Stimulated activated CD4-positive, alpha-beta T cell treated with anti-CD3 and anti-CD28 coated beads, Interleukin-4, amount 100 ng/mL, for 24 hours (primary cell): ENCODE data around the gene RAMP3.
"Not testable (repeated sequence)": the region's sequence is repeated elsewhere in the genome, so short reads cannot be mapped to it uniquely, and the experiment has no call there.

Experiments used
- DNase-seq: peaks from one replicate; pipeline ENCODE4 v3.0.0-alpha.2; 2020

Gene RAMP3

GRCh38 chr7:45157653-45158401 lies at the start of gene RAMP3:
Gene RAMP3, plus strand, starts transcription at chr7:45157791. Its CDS starts 38 bp downstream, at chr7:45157829.
- no peak for DNase-seq

GRCh38 chr7:45108863-45109262 lies 48.7 kb upstream of the RAMP3 start:
- DNase-seq, result no peak

GRCh38 chr7:45111298-45112223 lies 46.0 kb upstream of the RAMP3 start, which contains the start of gene TBRG4:
Gene TBRG4, minus strand, starts transcription at chr7:45111697. Its CDS starts 2,460 bp downstream, at chr7:45109237.
- peak; percentile 93 for DNase-seq

GRCh38 chr7:45112648-45113047 lies 44.9 kb upstream of the RAMP3 start:
- no peak for DNase-seq

- not testable (repeated sequence) for DNase-seq
These were observed 43.3 kb upstream of the RAMP3 start for GRCh38 chr7:45114257-45114656.

GRCh38 chr7:45114926-45115325 lies 42.7 kb upstream of the RAMP3 start:
- DNase-seq, result no peak

- no peak for DNase-seq
These were observed 41.5 kb upstream of the RAMP3 start for GRCh38 chr7:45116048-45116447.

- DNase-seq, result no peak
These were observed 40.0 kb upstream of the RAMP3 start for GRCh38 chr7:45117582-45117981.

GRCh38 chr7:45118292-45118691 lies 39.3 kb upstream of the RAMP3 start:
- DNase-seq, result no peak

GRCh38 chr7:45118889-45119331 lies 38.7 kb upstream of the RAMP3 start:
- no peak for DNase-seq

- no peak for DNase-seq
These were observed 38.0 kb upstream of the RAMP3 start for GRCh38 chr7:45119550-45119949.

GRCh38 chr7:45122975-45123860 lies 34.4 kb upstream of the RAMP3 start:
- no peak for DNase-seq

- no peak for DNase-seq
These were observed 33.5 kb upstream of the RAMP3 start for GRCh38 chr7:45123913-45124710.

- DNase-seq, result no peak
These were observed 32.2 kb upstream of the RAMP3 start for GRCh38 chr7:45125193-45125904.

GRCh38 chr7:45126201-45126600 lies 31.4 kb upstream of the RAMP3 start:
- no peak for DNase-seq

- DNase-seq, result no peak
These were observed 30.7 kb upstream of the RAMP3 start for GRCh38 chr7:45126920-45127319.

- DNase-seq, result no peak
These were observed 28.3 kb upstream of the RAMP3 start for GRCh38 chr7:45129181-45129800.

- no peak for DNase-seq
These were observed 27.7 kb upstream of the RAMP3 start for GRCh38 chr7:45129906-45130305.

- DNase-seq, result no peak
These were observed 26.7 kb upstream of the RAMP3 start for GRCh38 chr7:45130910-45131309.

GRCh38 chr7:45131891-45132290 lies 25.7 kb upstream of the RAMP3 start:
- DNase-seq, result no peak
